Fibroblast of lung (primary cell): Measurements from ENCODE around the gene CCDC187. TPM values are rescaled to one million over a fixed set of nuclear protein-coding genes. Genes with fewer than 3 reads are reported as not detected.

ENCODE experiments used
- DNase-seq, 2 donors: peaks; one replicate each; pipeline versions ENCODE4 v3.0.0 to v3.0.0-alpha.2; 2010; ENCODE audit warnings: low read depth in 2 of 2
- H2AFZ ChIP-seq: 2 replicates; pipeline ENCODE4 v1.5.1; 2012; ENCODE audit warnings: low read length, control low read depth, inconsistent platforms
- H3K27ac ChIP-seq: 2 replicates; pipeline ENCODE4 v1.5.1; 2011; ENCODE audit warnings: low read length, control low read depth; ENCODE audit not compliant: insufficient read depth
- H3K27me3 ChIP-seq: 2 replicates; pipeline ENCODE4 v1.5.1; 2011; ENCODE audit warnings: mild to moderate bottlenecking, low read length; ENCODE audit not compliant: control insufficient read depth, insufficient read depth
- H3K36me3 ChIP-seq: 2 replicates; pipeline ENCODE4 v1.5.1; 2011; ENCODE audit warnings: low read length; ENCODE audit not compliant: control insufficient read depth, insufficient read depth
- H3K4me1 ChIP-seq: 2 replicates; pipeline ENCODE4 v1.5.1; 2011; ENCODE audit warnings: low read length; ENCODE audit not compliant: control insufficient read depth, insufficient read depth; ENCODE audit errors: extremely low read depth
- H3K4me2 ChIP-seq: 2 replicates; pipeline ENCODE4 v1.5.1; 2011; ENCODE audit warnings: low read length, control low read depth; ENCODE audit not compliant: insufficient read depth; ENCODE audit errors: extremely low read depth
- H3K4me3 ChIP-seq, 4 experiments: fragments of 200-600 bp in 1 of 4; sonication (generic) in 1 of 4; replicated peaks in 1 of 4; 2 replicates each; pipeline ENCODE4 v1.5.1; 2011 to 2016; ENCODE audit warnings: low read length in 4 of 4, low read depth in 3 of 4, mild to moderate bottlenecking in 3 of 4, control low read depth in 2 of 4, inconsistent platforms in 1 of 4, mixed read lengths in 1 of 4; ENCODE audit not compliant: insufficient read depth in 1 of 4; ENCODE audit errors: control extremely low read depth in 1 of 4
- H3K79me2 ChIP-seq: 2 replicates; pipeline ENCODE4 v1.5.1; 2012; ENCODE audit warnings: mild to moderate bottlenecking, low read length, inconsistent platforms; ENCODE audit not compliant: control insufficient read depth, insufficient read depth
- H3K9ac ChIP-seq: 2 replicates; pipeline ENCODE4 v1.5.1; 2011; ENCODE audit warnings: mild to moderate bottlenecking, low read length, control low read depth; ENCODE audit not compliant: insufficient read depth
- H3K9me3 ChIP-seq: 2 replicates; pipeline ENCODE4 v1.5.1; 2012; ENCODE audit warnings: low read depth, low read length; ENCODE audit not compliant: control insufficient read depth, insufficient read depth
- H4K20me1 ChIP-seq: 2 replicates; pipeline ENCODE4 v1.5.1; 2011; ENCODE audit warnings: low read length; ENCODE audit not compliant: control insufficient read depth, insufficient read depth; ENCODE audit errors: extremely low read depth
- EZH2 ChIP-seq: IDR thresholded peaks from 2 replicates; pipeline ENCODE4 v1.5.1; 2012; ENCODE audit warnings: low read length, control low read depth, mild to moderate bottlenecking; ENCODE audit errors: missing control alignments
- polyA plus RNA-seq, 2 donors: library from polyadenylated mRNA; depleted of rRNA in 1 of 2; stranded (reverse) in 1 of 2; unstranded in 1 of 2; fragments of >200 nt; gene quantifications; 2 replicates each; pipeline ENCODE4 v1.2.1, GENCODE V29; 2011 to 2012; ENCODE audit warnings: missing spikeins in 1 of 2
- total RNA-seq: library from RNA; depleted of rRNA; stranded (reverse); fragments of >200 nt; gene quantifications from 2 replicates; pipeline ENCODE4 v1.2.1, GENCODE V29; 2014
- TF ChIP-seq, protein P1 (sequence below), 2 donors: IDR thresholded peaks in 1 of 2; conservative IDR thresholded peaks in 1 of 2; 1 replicate in 1 of 2; 2 replicates in 1 of 2; pipeline ENCODE4 v1.5.1; 2011 to 2012; ENCODE audit warnings: low read length in 2 of 2, control low read depth in 1 of 2, inconsistent platforms in 1 of 2, low read depth in 1 of 2, mild to moderate bottlenecking in 1 of 2

CCDC187 gene
- total and polyA plus RNA-seq, 2 donors (not counting 1 experiment from before 2014, with no cell fraction given) = not detected

DNA sequence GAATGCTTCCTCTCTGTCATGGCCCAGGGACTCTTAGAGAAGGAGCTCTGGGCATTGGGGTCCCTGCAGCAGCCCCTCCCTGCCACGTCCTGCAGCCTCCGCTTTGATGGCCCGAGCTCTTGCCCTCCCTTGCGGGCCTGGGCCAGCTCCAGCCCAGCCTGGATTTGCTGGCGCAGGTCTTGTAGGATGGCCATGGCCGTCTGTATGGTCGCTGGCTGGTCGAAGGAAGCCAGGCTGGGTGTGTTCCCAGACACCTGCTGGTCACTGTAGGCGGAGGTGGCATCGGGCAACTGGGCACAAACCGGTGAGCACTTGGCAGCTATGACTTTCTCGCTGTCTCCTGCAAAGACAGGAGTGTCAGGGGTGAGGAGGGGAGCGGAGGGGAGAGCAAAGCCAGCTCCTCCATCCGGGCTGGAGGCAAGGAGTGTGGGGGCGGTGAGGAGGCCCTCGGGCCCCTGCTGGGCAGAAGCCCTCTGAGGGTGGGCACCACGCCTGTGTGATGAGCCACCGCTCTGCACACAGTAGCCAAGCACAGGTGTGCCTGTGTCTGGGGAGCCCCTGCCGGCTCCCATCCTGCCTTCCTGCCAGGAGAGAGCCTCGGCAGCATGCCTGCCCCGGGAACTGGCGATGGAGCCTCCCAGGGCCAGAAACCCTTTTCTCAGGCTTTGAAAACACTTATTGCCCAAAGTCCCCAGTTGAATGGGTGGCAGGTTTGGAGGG is 12.4 kb downstream of the CCDC187 start:
- Histone ChIP-seq H3K27ac (no peak overlapping the region), H3K4me1 (no peaks in the 10 kb centered on the region), H3K27me3 (peaks cover 5% of the 10 kb centered on the region), H3K36me3 (no peaks in the 10 kb centered on the region), H3K4me3 (no peak overlapping the region), H3K79me2 (no peaks in the 10 kb centered on the region), H3K9me3 (peaks cover 4% of the 10 kb centered on the region), H2AFZ (no peak overlapping the region), H3K4me2 (no peak overlapping the region), H3K9ac (no peak overlapping the region), H4K20me1 (no peaks in the 10 kb centered on the region)
- no peak for DNase-seq
- TF ChIP-seq EZH2 = no peak
- TF ChIP-seq, protein P1, sequence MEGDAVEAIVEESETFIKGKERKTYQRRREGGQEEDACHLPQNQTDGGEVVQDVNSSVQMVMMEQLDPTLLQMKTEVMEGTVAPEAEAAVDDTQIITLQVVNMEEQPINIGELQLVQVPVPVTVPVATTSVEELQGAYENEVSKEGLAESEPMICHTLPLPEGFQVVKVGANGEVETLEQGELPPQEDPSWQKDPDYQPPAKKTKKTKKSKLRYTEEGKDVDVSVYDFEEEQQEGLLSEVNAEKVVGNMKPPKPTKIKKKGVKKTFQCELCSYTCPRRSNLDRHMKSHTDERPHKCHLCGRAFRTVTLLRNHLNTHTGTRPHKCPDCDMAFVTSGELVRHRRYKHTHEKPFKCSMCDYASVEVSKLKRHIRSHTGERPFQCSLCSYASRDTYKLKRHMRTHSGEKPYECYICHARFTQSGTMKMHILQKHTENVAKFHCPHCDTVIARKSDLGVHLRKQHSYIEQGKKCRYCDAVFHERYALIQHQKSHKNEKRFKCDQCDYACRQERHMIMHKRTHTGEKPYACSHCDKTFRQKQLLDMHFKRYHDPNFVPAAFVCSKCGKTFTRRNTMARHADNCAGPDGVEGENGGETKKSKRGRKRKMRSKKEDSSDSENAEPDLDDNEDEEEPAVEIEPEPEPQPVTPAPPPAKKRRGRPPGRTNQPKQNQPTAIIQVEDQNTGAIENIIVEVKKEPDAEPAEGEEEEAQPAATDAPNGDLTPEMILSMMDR (conservative IDR thresholded peaks at IDR 0.05 in 1 of 2, IDR thresholded peaks at IDR 0.05 in 1 of 2; ENCODE audit: low read depth in 1 of 2, low read length in 2 of 2) = no peak

DNA sequence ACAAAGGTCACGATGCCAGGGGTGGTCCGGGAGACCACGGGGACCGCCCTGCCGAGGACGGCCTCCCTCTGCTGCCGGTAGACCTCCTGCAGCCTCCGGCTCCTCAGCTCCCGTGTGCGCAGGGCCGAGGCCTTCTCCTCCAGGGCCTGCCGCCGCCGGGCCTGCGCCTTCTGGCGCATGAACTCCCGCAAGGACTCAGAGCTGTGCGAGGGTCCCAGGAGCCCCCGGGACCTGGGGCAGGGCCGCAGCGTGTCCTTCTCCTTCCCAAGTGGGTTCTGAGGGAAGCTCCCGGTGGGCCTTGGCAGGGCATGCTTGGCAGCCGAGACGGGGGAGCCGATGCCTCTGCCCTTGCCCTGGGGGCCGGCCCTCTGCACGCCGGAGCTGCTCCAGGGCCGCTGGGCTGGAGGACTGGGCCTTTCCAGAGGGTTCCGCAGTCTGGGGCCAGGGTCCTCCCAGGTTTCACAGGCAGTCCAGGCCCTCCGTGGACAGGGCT is 13.3 kb downstream of the CCDC187 start:
- Histone ChIP-seq H3K4me3 (no peak overlapping the region), H3K36me3 (no peaks in the 10 kb centered on the region), H3K27me3 (peaks cover 5% of the 10 kb centered on the region), H3K9ac (no peak overlapping the region), H4K20me1 (no peaks in the 10 kb centered on the region), H3K9me3 (peaks cover 4% of the 10 kb centered on the region), H3K79me2 (no peaks in the 10 kb centered on the region), H3K4me1 (no peaks in the 10 kb centered on the region), H3K27ac (no peak overlapping the region), H3K4me2 (no peak overlapping the region), H2AFZ (no peak overlapping the region)
- TF ChIP-seq EZH2 = no peak
- TF ChIP-seq, protein P1 (conservative IDR thresholded peaks at IDR 0.05 in 1 of 2, IDR thresholded peaks at IDR 0.05 in 1 of 2; ENCODE audit: low read depth in 1 of 2, low read length in 2 of 2) = no peak
- DNase-seq = no peak

DNA sequence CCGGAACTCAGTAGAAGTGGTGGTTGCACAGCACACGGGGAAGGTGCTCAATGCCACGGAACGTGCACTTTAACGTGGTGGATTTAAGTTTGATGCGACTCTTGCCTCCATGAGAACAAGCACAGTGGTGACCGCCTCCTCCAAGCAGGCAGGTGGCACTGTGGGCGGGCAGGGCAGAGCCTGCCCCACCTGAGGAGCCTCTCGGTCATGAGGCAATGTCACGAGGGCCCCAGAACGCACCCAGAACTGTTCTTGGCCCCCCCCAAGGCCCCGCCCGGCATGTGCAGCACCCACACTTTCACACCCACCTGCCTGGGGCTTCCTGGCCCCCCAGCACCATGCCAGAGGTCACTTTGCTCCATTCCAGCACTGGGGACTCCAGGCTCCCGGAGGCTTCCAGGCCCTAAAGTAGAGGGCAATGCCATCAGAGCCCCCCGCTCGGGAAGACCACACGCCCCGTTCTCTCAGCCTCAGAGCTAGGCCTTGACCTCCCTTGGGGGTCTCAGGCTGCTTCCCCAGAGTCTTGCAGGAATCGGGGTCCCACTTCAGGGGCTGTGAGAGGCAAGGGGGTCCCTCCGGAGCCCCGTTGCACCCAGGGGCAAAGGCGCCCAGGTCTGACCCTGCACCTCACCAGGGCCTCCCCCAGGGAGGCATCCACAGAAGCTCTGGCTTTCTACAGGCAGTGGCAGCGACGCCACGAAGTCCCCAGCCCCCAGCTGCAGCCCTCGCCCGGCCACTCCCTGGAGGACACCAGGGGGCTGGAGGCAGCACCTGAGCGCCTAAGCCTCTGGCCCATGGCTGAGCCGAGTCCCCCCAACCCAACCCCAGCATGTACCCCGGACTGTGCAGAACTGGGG is 14.0 kb downstream of the CCDC187 start:
- Histone ChIP-seq H3K4me2 (no peak overlapping the region), H3K79me2 (no peaks in the 10 kb centered on the region), H3K4me1 (no peaks in the 10 kb centered on the region), H2AFZ (no peak overlapping the region), H3K4me3 (no peak overlapping the region), H3K9me3 (peaks cover 4% of the 10 kb centered on the region), H3K27me3 (peaks cover 5% of the 10 kb centered on the region), H4K20me1 (no peaks in the 10 kb centered on the region), H3K9ac (no peak overlapping the region), H3K36me3 (no peaks in the 10 kb centered on the region), H3K27ac (no peak overlapping the region)
- TF ChIP-seq, protein P1 (conservative IDR thresholded peaks at IDR 0.05 in 1 of 2, IDR thresholded peaks at IDR 0.05 in 1 of 2; ENCODE audit: low read depth in 1 of 2, low read length in 2 of 2) = no peak
- no peak for TF ChIP-seq EZH2
- DNase-seq = no peak
